Left lung (tissue), 10 donors: ENCODE measurements around the gene ABCG4. TPM values are rescaled to one million over a fixed set of nuclear protein-coding genes. Genes with fewer than 3 reads are reported as not detected.
A peak's percentile ranks its signal among the peaks of the same experiment; 100 is the strongest.

Experiments used
- ATAC-seq: fragments of 200-7000 bp; cut with Tn5 transposase; one replicate; pipeline ENCODE4 v1.9.1; 2020; ENCODE audit warnings: moderate library complexity
- DNase-seq, 4 donors: peaks; one replicate each; pipeline ENCODE4 v3.0.0-alpha.2; 2013 to 2020
- H3K27ac ChIP-seq, 2 donors: fragments of 200-600 bp; sonication (generic) in 1 of 2; one replicate each; pipeline versions ENCODE4 v1.5.0 to v1.8.0; 2020 to 2021
- H3K27me3 ChIP-seq, 2 donors: fragments of 200-600 bp; sonication (generic) in 1 of 2; one replicate each; pipeline versions ENCODE4 v1.5.0 to v1.8.0; 2020 to 2021
- H3K36me3 ChIP-seq, 2 donors: fragments of 200-600 bp; sonication (generic) in 1 of 2; one replicate each; pipeline versions ENCODE4 v1.5.0 to v1.8.0; 2020 to 2021
- H3K4me1 ChIP-seq, 2 donors: fragments of 200-600 bp; one replicate each; pipeline ENCODE4 v1.8.0; 2021
- H3K4me3 ChIP-seq, 2 donors: fragments of 200-600 bp; sonication (generic) in 1 of 2; one replicate each; pipeline versions ENCODE4 v1.5.0 to v1.8.0; 2020 to 2021; ENCODE audit warnings: mild to moderate bottlenecking in 1 of 2
- H3K9me3 ChIP-seq, 2 donors: fragments of 200-600 bp; sonication (generic) in 1 of 2; one replicate each; pipeline versions ENCODE4 v1.5.0 to v1.8.0; 2020 to 2021
- intact Hi-C, 2 donors: fragments of 100-400 bp; cut with DNase I; formaldehyde crosslinking; loops; one replicate each; pipeline versions ENCODE4 v1.11.2 to v1.14.2; 2022
- polyA plus RNA-seq, 6 donors: library from polyadenylated mRNA; unstranded; fragments of 120-200 nt; gene quantifications; one replicate each; pipeline ENCODE4 v1.2.1, GENCODE V29; 2013; ENCODE audit not compliant: insufficient read length in 6 of 6
- total RNA-seq, 2 donors: library from RNA; stranded (reverse); fragmentation: NEBNext Ultra II Directional; extraction: Animal tissue kit (Norgen Biotek cat#: 25700); gene quantifications; one replicate each; pipeline ENCODE4 v1.2.1, GENCODE V29; 2021
- TF ChIP-seq, protein P1 (sequence below), 2 donors: fragments of 200-600 bp; sonication (generic) in 1 of 2; IDR thresholded peaks; one replicate each; pipeline versions ENCODE4 v1.5.0 to v1.8.0; 2021; ENCODE audit warnings: antibody characterized with exemption in 2 of 2
- donor health status: DM: no; HTN: yes; CAD: no.
- donor health status: DM: no; HTN: no; CAD: no.

ABCG4 gene
- total and polyA plus RNA-seq, 8 donors: 0.26 to 1.5 (median 1.2) TPM

DNA sequence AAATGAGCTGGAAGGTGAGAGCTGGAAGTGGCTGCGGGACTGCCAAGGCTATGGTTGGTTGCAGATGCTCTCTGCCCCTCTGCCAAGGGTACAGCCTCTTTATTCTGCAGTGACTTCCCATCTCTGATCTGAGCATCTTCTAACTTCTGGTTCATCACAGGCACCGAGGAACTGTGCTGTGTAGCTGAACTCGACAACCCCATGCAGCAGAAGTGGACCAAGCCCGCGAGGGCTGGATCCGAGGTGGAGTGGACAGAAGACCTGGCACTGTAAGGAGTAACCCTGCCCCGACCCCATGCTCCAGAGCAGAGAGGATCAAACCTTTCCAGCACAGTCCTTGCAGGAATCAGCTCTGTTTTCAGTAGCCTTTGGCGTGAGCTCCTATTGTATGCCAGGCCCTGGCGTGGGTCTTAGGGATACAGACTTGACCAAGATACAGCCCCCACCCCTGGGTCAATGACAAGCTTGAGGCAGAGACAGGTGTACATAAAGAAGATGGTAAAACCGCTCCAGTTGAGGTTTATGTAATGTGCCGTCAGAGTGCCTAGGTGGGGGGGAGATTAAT is 37.4 kb upstream of the ABCG4 start:
- no peaks in the 10 kb centered on the region for H3K27me3 ChIP-seq
- TF ChIP-seq, protein P1, sequence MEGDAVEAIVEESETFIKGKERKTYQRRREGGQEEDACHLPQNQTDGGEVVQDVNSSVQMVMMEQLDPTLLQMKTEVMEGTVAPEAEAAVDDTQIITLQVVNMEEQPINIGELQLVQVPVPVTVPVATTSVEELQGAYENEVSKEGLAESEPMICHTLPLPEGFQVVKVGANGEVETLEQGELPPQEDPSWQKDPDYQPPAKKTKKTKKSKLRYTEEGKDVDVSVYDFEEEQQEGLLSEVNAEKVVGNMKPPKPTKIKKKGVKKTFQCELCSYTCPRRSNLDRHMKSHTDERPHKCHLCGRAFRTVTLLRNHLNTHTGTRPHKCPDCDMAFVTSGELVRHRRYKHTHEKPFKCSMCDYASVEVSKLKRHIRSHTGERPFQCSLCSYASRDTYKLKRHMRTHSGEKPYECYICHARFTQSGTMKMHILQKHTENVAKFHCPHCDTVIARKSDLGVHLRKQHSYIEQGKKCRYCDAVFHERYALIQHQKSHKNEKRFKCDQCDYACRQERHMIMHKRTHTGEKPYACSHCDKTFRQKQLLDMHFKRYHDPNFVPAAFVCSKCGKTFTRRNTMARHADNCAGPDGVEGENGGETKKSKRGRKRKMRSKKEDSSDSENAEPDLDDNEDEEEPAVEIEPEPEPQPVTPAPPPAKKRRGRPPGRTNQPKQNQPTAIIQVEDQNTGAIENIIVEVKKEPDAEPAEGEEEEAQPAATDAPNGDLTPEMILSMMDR (IDR thresholded peaks at IDR 0.05): no peak
- H3K4me3 ChIP-seq: no peak overlapping the region
- no peaks in the 10 kb centered on the region for H3K9me3 ChIP-seq
- ATAC-seq (no peak), DNase-seq (no peak)
- intact Hi-C loops: no loop called here
- H3K36me3 ChIP-seq: peaks cover 0 to 61% of the 10 kb centered on the region in 2 donors
- H3K27ac ChIP-seq: no peak overlapping the region
- H3K4me1 ChIP-seq: peaks cover 14 to 41% of the 10 kb centered on the region in 2 donors

DNA sequence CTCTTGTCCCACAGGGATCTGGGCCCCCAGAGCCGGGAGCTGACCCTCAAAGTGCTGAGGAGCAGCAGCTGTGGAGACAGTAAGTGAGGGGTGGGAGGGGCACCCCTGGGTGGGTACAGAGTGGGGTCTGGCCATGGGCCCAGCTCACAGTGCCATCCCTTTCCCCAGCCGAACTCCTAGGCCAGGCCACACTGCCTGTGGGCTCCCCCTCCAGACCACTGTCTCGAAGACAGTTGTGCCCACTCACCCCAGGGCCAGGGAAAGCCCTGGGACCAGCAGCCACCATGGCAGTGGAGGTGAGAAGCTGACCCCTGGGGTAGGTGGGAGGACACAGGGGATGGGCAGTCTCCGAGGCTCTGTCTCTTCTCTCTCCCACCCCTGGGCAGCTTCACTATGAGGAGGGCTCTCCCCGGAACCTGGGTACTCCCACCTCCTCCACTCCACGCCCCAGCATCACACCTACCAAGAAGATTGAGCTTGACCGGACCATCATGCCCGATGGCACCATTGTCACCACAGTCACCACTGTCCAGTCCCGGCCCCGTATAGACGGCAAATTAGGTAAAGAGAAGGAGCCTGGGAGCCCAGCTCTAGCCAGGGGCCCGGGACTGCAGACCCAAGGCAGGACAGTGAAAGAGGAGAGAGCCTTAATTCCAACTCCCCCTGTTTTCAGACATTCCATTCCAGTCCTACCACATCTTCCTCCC is 36.4 kb upstream of the ABCG4 start:
- Histone ChIP-seq H3K36me3 (peaks cover 0 to 69% of the 10 kb centered on the region in 2 donors), H3K4me1 (peaks cover 11 to 45% of the 10 kb centered on the region in 2 donors), H3K9me3 (no peaks in the 10 kb centered on the region), H3K4me3 (no peak overlapping the region), H3K27ac (no peak overlapping the region), H3K27me3 (no peaks in the 10 kb centered on the region)
- TF ChIP-seq, protein P1 (IDR thresholded peaks at IDR 0.05): no peak
- ATAC-seq: no peak
- no peak for DNase-seq
- intact Hi-C loops: no loop called here

DNA sequence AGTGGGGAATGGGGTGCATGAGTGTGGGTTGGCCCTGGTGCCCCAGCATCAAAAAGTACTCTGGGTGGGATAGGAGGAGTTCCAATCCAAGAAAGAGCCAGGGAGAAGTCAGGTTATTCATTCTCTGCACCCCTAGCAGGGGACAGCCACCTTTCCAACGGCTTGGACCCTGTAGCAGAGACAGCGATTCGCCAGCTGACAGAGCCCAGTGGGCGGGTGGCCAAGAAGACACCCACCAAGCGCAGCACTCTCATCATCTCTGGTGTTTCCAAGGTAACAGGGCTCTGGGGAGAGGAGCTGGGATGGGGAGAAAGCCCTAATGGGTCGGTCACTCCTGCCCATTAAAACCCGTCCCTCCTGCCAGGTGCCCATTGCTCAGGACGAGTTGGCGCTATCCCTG is 35.1 kb upstream of the ABCG4 start:
- TF ChIP-seq, protein P1 (IDR thresholded peaks at IDR 0.05): no peak
- peaks cover 0 to 73% of the 10 kb centered on the region in 2 donors for H3K36me3 ChIP-seq
- no peak for DNase-seq
- no peak overlapping the region for H3K27ac ChIP-seq
- ATAC-seq: no peak
- H3K9me3 ChIP-seq: no peaks in the 10 kb centered on the region
- H3K4me3 ChIP-seq: no peak overlapping the region
- no peaks in the 10 kb centered on the region for H3K27me3 ChIP-seq
- intact Hi-C loops: no loop called here
- H3K4me1 ChIP-seq: peaks cover 8 to 35% of the 10 kb centered on the region in 2 donors

DNA sequence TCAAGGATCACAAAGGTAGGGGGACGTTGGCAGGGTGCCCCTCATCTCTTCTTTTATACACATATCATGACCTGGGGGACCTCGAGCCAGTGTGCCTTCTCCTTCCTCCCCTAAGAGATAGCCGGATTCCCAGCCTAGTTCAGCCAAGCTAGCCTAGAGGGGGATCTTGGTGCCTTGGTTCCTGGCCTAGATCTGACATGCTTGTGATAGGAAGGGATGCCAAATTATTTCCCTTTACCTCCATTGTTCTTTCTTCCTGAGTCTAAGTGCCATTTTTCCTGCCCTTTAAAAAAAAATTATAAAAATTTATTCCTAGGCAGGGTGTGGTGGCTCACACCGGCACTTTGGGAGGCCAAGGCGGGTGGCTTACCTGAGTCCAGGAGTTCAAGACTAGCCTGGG is 34.5 kb upstream of the ABCG4 start:
- peak overlapping the region in 1 of 2 donors; percentile 84 for H3K27ac ChIP-seq
- H3K4me3 ChIP-seq: no peak overlapping the region
- H3K9me3 ChIP-seq: no peaks in the 10 kb centered on the region
- intact Hi-C loops: no loop called here
- no peak for DNase-seq
- no peak for ATAC-seq
- H3K36me3 ChIP-seq: peaks cover 0 to 73% of the 10 kb centered on the region in 2 donors
- peaks cover 1 to 28% of the 10 kb centered on the region in 2 donors for H3K4me1 ChIP-seq
- no peaks in the 10 kb centered on the region for H3K27me3 ChIP-seq
- TF ChIP-seq, protein P1 (IDR thresholded peaks at IDR 0.05): no peak

DNA sequence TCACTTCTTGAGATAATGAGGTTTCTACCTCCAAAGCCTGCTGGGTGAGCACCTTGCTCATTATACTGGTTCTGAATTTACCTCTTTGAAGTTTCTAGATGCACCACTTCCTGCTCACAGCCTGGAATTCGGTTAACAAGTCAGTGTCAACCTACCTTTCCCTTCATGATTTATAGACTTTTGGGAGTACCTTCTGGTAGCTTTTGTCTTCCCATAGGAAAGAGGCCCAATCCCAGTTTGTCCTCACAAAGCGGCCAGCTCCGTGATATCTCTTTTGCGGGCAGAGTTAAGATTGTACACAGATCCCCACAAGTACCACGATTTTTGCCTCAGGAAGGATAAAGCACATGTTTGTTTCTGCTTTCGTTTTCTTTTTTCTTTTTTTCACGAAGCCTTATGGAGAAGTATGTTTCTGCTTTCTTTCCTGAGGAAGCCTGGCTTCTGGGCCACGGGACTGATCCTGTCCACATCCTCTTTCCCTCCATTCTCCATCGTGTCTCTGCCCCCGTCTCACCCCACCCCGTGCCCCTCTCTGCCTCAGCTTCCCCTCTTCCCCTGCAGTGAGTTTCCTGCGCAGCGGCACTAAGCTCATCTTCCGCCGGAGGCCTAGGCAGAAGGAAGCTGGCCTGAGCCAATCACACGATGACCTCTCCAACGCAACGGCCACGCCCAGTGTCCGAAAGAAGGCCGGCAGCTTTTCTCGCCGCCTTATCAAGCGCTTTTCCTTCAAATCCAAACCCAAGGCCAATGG is 33.2 kb upstream of the ABCG4 start:
- H3K36me3 ChIP-seq: peaks cover 0 to 69% of the 10 kb centered on the region in 2 donors
- peak overlapping the region; percentile 33 to 84 for H3K27ac ChIP-seq
- H3K27me3 ChIP-seq: no peaks in the 10 kb centered on the region
- TF ChIP-seq, protein P1 (IDR thresholded peaks at IDR 0.05): no peak
- peak; percentile 72 for ATAC-seq
- intact Hi-C loops: no loop called here
- H3K9me3 ChIP-seq: no peaks in the 10 kb centered on the region
- peak in 2 of 4 donors; percentile 82 to 91 for DNase-seq
- peaks cover 3 to 27% of the 10 kb centered on the region in 2 donors for H3K4me1 ChIP-seq
- peak overlapping the region; percentile 3 to 35 for H3K4me3 ChIP-seq
